NOMO-1 treated with dmso at 0.1 percent for 144 hours (cell line): ENCODE results near the gene SMCO1.
"Not testable (repeated sequence)": the region's sequence is repeated elsewhere in the genome, so short reads cannot be mapped to it uniquely, and the experiment has no call there.

Source experiments
- DNase-seq: peaks from one replicate; lab custom pipeline; 2025; ENCODE audit not compliant: unreplicated experiment; lab: John Stamatoyannopoulos, UW

Gene SMCO1

GRCh38 chr3:196514913-196515621, at the start of gene SMCO1:
SMCO1 (minus strand) TSS chr3:196515346; CDS start chr3:196515209, 137 bp downstream.
- DNase-seq = no peak

- no peak for DNase-seq
Observed at GRCh38 chr3:196563721-196564225, 48.6 kb upstream of the SMCO1 start.

GRCh38 chr3:196559826-196560225, 44.7 kb upstream of the SMCO1 start:
- DNase-seq = no peak

DNA sequence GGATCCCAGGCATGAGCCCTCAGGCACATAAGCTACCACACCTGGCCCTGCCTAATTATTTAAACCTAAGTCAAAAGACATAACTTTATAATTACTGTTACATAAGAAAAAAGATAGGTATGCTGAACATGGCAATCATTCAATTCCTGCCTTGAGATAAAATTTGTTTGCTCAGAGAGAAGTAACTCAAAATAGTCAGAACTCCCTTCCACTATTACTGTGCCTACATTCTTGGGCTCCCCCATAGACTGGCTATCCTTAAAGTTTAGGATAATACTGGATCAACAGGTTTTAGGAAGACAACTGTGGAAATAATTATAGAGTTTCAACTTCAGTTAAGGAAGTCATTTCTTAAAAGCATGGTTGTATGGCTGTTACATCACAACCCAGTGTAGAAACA, 43.3 kb upstream of the SMCO1 start:
- DNase-seq = no peak

GRCh38 chr3:196557236-196557635, 42.1 kb upstream of the SMCO1 start:
- no peak for DNase-seq

DNA sequence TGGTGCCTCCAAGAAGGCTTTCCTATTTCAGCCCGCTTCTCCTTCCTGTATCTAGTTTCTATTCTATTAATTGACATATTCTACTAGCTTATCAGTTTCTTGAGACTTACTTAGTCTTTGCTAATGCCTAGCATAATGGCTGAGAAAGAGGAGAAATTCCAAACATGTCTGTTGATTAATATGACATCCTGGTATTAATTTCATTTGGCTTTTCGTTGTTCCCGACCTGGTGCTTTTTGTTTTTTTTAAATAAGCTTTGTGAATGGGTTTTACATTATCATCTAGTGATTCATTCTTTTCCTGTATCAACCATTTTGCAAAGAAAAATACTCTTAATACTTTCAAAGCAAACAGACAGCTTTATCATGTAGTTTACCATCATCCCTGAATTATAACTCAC, 40.1 kb upstream of the SMCO1 start:
- no peak for DNase-seq

DNA sequence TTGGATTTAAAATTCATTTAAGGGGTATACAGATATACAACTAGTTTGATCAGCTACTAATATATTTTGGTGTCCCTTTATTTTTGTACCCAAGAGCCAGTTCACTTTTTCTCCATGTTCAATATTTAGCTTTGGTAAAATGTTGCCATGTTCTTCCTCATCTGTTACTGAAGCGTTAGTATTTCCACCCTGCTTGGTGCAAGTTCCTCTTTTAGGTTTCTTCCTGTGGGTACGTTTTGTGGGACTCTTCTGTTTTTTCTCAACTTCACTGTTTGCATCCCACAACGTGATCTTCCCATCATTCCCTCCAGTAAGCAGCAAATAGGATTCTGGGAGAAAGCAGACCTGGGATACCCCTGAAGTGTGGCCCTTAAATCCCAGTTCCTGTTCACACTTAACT, 39.1 kb upstream of the SMCO1 start:
- peak; percentile 72 for DNase-seq

DNA sequence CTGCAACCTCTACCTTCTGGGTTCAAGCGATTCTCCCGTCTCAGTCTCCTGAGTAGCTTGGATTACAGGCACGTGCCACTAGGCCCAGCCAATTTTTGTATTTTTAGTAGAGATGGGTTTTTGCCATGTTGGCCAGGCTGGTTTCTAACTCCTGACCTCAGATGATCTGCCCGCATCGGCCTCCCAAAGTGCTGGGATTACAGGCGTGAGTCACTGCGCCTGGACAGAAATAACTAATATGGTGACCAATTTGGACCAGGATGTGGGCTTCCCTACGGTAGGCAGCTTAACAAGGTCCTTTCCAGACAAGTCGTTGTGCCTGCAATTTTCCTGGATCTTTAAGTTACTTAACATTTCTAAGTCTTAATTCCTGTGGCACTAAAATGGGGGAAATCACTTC, 38.4 kb upstream of the SMCO1 start:
- DNase-seq = no peak

- no peak for DNase-seq
Observed at GRCh38 chr3:196552253-196552652, 37.1 kb upstream of the SMCO1 start.

DNA sequence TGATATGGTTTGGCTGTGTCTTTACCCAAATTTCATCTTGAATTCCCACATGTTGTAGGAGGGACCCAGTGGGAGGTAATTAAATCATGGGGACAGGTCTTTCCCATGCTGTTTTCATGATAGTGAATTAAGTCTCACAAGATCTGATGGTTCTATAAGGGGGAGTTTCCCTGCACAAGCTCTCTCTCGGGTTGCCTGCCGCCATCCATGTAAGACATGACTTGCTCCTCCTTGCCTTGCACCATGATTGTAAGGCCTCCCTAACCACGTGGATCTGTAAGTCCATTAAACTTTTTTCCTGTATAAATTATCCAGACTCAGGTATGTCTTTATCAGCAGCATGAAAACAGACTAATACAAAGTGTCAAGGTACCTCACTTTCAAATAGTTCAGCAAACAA, 35.0 kb upstream of the SMCO1 start:
- DNase-seq = not testable (repeated sequence)

GRCh38 chr3:196549312-196549711, 34.2 kb upstream of the SMCO1 start:
- DNase-seq = not testable (repeated sequence)

DNA sequence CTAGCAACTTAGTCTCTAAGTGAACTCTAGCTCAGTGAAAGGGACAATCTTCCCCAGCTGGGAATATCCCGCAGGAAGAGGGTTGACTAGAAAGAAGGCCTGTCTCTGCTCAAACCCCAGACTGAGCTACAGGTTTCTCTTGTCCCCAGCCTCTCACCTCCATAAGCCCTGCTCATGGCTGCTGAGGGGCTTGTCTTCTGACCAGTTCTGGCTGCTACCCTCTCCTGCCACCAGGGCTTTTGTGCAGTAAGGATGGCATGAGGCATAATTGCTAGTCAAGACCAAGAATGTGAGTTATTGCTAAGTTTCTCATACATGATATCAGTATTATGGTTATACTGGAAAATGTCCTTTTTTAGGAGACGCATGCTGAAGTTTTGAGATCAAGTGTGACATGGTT, 31.9 kb upstream of the SMCO1 start:
- DNase-seq = no peak

- DNase-seq = no peak
Observed at GRCh38 chr3:196546537-196546936, 31.4 kb upstream of the SMCO1 start.

DNA sequence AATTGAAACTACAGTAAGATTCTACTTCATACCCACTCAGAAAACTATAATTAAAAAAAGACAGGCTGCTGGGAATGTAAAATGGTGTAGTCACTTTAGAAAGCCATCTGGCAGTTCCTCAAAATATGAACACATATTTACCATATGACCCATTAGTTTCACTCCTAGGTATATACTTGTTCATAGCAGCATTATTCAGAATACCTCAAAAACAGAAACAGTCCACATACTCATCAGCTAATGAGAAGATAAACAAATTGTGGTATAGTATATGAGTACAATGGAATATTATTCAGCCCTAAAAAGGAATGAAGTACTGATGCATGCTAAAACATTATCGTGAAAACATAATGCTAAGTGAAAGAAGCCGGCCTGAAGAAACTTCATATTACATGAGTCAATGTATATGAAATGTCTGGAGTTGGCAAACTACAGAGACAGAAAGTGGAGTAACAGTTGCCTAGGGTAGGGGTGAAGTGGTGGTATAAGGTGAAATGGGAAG, 29.4 kb upstream of the SMCO1 start:
- no peak for DNase-seq

GRCh38 chr3:196541684-196542445, 26.7 kb upstream of the SMCO1 start:
- no peak for DNase-seq

DNA sequence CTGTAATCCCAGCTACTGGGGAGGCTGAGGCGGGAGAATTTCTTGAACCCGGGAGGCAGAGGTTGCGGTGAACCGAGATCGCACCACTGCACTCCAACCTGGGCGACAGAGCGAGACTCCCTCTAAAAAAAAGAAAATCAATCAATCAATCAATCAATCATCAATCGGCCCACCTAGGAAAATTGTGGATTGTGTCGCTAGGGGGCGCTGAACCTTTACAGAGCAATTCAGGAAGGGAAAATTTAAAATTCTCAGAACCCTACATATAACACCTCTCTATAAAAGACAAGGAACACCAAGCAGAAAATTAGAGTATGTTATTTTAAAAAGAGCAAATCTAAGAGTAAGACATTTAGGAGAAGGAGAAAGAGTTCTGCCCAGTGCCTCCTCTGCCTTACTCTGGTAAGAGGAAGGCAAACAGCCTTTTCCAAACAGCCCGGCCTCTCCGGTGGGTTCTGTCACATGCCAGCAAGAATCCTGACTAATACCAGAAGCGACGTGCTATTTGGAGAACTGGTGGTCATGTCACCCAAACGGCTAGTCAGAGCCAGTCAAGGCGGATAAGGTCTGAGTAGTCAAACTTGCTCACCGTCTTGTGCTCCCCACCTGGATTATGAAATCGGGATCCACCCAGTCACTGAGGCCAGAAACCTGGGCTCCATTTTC, 22.3 kb upstream of the SMCO1 start:
- peak; percentile 31 for DNase-seq

GRCh38 chr3:196533260-196533681, 18.1 kb upstream of the SMCO1 start:
- no peak for DNase-seq

- DNase-seq = no peak
Observed at GRCh38 chr3:196531418-196531817, 16.3 kb upstream of the SMCO1 start.

DNA sequence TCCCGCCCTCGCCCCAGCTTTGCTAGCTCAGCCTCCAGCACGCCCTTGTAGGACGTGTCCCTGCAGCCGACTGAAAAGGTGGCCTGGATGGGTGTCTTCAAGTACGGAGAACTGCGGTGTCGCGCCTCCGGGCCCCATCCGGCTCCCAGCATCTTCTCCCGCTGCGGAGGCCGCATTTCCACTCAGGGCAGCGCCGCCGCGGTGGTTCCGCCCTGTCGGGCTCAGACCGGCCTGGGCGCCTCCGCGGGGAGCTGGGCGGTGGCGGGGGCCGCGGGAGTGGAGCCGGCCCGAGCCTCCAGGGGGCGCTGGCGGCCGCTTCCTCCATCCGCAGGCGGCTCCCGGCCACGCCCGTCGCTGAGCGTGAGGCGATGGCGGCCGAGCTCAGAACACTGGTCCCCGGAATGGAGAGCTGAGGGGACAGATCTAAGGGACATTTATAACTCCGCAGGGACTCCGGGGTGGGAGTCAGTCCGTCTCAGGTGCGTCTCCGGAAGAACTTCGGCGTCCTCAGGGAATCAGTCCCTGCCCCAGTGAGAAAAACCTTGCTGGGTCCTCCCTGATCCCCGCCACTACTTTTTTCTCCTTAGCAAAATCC, 13.6 kb upstream of the SMCO1 start:
- peak; percentile 87 for DNase-seq

GRCh38 chr3:196525141-196525540, 10.0 kb upstream of the SMCO1 start:
- DNase-seq = no peak

DNA sequence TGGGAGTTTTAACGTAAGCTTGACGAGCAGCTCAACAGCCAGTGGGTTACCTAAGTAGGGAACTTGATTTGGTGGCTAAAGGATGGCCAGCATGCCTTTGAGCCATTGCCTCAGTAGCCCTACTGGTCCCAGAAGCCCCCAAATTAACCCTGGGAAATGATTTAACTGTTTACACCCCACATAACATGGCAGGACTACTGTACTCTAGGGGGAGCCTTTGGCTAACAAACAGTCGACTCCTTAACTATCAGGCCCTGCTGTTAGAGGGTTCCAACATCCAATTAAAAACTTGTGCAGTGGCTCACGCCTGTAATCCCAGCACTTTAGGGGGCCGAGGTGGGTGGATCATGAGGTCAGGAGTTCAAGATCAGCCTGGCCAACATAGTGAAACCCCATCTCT, 9.4 kb upstream of the SMCO1 start:
- peak; percentile 35 for DNase-seq
